Right kidney (tissue), 1 donor: ENCODE measurements around the gene PPFIA1.

Experiments used
- DNase-seq: peaks from one replicate; pipeline ENCODE4 v3.0.0-alpha.2; 2016

The PPFIA1 gene

DNA sequence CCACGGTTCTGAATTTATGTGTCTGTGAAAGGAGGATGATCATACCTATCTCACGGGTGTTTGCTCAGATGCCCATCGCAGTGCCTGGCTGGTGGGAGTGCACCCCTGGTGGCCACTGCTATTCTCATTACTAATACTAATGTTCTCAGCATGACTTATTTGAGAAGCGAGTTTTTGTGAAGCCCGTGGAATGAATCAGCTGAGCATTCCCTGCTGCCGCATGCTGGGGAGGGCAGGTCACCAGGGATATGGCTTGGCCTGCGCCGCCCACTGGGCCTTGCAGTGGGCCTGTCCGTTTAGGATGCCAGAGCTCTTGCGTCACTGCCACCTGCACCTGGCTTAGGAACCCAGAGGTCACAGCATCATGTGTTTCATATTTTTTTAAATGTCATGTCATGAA lies 144.7 kb downstream of the PPFIA1 start:
- no peak for DNase-seq

GRCh38 chr11:70415642-70416395 lies 145.3 kb downstream of the PPFIA1 start:
- DNase-seq, result no peak

DNA sequence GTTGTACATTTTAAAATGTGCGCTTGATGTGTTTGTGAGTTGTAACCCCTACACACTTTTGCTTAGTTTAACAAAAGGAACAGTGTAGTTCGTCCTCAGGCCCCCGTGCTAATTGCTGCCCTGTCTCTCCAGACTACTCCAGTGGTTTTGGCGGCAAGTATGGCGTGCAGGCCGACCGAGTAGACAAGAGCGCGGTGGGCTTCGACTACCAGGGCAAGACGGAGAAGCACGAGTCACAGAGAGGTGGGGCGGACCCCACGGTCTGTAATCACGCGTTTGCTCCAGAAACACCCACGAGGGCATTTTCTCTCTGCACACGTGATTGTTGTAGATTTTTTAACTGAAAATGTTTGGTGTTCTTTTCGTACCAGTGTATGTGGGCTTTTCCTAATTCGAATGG lies 146.4 kb downstream of the PPFIA1 start:
- no peak for DNase-seq

DNA sequence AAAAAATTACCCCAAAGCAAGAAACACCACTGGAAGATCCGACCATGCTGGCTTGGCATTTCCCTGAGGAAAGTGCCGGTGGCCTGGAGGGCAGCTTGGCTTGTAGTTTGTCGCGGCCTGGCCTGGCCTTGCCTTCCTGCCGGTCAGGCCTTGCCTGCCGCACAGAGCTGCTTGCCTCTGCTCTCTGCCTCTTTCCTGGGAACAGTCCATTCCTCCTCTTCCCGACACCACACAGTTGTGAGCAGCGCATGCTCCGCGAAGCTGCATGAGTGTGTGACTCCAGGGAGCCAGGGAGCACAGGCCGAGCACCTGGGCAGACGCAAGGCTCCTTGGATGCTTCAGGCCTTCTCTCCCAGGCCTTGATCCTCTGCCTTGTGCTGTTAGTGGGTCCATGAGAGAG lies 147.6 kb downstream of the PPFIA1 start:
- DNase-seq, result no peak

DNA sequence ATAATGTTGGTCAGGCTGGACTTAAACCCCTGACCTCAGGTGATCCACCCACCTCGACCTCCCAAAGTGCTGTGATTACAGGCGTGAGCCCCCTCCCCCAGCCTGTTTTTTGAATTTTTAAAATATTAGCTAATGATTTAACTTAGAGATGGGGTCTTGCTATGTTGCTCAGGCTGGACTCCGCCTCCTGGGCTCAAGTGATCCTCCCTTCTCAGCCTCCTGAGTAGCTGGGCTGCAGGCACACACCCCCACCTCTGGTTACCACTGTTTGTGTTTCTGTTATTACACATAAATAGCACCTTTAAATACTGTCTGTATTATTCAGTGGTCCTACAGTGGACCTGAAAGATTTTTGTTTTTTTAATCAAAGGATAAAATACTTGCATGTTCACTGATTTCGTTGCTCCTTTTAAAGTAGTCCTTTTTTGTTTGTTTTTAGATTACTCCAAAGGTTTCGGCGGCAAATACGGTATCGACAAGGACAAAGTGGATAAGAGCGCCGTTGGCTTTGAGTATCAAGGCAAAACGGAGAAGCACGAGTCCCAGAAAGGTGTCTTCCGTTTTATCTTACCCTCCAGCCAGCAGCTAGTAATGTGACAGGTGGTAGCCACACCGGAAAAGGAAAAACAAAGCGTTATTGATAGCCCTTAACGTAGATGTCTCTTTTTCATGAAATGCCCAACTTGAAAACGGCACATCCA lies 149.0 kb downstream of the PPFIA1 start:
- no peak for DNase-seq

GRCh38 chr11:70420008-70420464 lies 149.5 kb downstream of the PPFIA1 start:
- DNase-seq, result no peak

GRCh38 chr11:70420496-70420895 lies 150.0 kb downstream of the PPFIA1 start:
- no peak for DNase-seq

DNA sequence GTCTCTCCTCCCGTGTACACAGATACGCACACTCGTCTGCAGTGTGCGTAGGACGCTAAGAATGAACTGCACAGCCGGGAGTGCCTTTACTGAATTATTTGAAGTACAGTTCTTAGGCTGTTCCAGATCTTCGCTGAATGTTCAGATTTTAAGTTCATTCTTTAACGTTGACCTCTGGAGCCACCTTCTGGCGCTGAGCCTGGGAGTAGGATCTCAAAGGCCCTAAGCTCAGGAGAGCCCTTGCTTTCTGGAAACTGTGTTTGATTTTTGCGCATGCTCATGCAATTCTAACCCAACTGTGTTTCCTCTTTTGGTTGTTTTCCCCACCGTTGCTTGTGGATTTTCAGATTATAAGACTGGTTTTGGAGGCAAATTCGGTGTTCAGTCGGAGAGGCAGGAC lies 150.6 kb downstream of the PPFIA1 start:
- no peak for DNase-seq

- no peak for DNase-seq
These were observed 152.4 kb downstream of the PPFIA1 start for GRCh38 chr11:70422692-70423522.

- DNase-seq, result no peak
These were observed 153.3 kb downstream of the PPFIA1 start for GRCh38 chr11:70423523-70424505.

GRCh38 chr11:70424765-70425344 lies 154.4 kb downstream of the PPFIA1 start:
- no peak for DNase-seq

DNA sequence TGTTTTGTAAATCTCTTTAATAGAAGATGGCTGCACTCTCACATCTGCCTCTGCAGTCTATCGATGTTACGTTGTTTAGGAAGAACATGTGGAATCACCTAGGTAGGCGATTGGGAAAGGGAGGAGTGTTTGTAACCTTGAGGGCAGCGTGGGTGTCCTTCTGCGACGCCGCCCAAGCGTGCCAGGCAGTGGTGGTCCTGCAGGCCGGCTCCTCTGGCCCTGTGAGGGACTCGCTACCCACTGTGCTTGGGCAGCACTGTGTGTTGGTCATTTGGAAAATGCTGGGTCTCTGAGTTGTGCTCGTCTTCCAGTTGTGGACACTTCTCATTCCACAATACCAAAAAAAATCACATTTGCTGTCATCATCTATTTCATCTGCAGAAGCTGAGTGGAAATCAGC lies 156.9 kb downstream of the PPFIA1 start:
- DNase-seq, result no peak

DNA sequence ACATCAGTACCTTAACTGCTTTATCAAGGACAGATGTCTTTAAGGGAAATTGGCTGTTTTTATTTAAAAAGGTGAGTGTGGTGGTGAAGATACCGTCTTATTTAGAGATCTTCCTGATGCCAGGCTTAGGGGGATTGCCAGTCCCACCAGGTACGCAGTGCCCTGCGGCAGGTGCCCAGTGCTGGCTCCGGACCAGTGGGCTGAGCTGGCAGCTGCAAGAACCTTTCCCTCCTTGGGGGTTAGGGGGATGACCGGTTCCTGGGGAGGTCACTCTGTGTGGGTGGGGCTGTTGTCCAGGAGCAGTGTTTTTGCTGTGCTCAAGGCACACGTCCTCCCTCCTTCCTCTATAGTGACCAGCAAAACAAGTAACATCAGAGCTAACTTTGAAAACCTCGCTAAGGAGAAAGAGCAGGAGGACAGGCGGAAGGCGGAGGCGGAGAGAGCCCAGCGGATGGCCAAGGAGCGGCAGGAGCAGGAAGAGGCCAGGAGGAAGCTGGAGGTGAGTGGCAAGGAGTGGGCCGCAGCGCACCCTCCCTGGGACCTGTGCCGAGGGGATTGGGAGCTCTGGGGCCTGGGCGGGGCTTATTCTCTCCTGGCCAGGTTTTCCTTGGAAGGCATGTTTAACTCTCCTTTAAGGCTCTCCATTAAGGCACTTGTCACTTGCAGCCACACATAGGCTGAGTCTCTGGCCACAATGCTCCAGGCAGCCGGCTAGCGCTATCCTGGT lies 158.4 kb downstream of the PPFIA1 start:
- DNase-seq, result no peak

DNA sequence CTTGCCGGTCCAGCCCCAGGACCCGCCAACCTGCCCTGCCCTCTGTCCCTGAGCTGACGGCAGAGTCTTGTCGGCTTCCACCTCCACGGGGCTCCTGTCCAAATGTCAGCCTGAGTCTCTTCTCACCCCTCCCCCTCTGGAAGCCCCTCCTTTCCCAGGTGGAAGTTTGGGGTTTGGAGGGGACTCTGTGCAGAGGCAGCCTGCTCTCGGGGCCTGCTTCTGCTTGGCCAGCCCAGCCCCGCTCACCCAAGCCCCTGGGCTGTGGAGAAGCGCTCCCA lies 158.9 kb downstream of the PPFIA1 start:
- no peak for DNase-seq

- DNase-seq, result no peak
These were observed 159.4 kb downstream of the PPFIA1 start for GRCh38 chr11:70429724-70430521.

DNA sequence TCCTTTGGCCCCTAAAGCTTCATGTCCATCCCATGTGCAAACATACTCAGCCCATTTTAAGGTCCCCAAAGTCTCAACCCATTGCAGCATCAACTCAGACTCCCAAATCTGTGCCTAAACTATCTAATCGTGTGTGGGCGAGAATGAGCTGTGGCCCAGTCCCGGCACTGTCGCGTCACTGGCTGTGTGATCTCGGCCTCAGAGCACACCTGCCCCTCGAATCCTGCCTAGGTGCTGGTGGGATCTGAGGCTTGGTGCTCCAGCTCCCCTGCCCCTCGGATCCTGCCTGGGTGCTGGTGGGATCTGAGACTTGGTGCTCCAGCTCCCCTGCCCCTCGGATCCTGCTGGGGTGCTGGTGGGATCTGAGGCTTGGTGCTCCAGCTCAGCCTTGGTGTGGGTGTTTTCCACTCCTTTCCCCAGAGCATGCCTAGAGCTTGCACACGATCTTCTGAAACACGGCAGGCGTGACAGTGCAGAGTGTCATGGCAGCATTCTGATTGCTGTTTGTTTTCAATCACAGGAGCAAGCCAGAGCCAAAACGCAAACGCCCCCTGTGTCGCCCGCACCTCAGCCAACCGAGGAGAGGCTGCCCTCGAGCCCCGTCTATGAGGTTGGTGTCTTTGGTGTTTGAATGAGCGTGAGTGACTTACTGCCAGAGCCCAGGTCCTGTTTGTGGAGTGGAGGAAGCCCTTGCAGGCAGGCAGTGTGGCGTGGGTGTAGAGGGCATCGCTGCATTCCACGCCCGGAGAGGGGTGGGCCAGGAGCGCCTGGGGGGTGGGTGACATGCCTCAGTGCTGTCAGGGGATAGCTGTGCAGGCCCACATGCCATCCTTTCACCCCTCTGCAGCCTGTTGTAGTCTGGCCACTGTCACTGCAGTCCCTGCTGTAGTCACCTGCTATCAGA lies 160.4 kb downstream of the PPFIA1 start:
- DNase-seq, result no peak

DNA sequence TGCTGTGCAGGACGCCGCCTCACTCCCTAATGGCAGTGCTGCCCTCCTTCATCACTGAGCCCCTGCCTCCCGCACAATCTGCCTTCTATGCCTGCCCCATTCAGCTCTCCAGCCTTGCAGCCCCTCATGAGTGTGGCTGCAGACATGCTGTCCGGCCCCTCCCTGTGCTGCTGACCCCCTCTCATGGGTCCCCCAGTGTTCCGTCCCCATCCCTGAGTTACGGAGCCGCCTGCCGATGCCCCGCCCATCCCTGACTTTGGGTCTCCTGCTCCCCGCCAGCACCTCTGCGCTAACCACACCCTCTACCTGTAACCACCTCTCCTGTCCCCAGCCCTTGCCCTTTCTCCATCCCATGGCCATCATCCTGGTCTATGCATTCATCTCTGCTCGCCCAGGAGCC lies 161.1 kb downstream of the PPFIA1 start:
- no peak for DNase-seq

GRCh38 chr11:70432065-70432464 lies 161.6 kb downstream of the PPFIA1 start:
- no peak for DNase-seq

GRCh38 chr11:70432580-70432979 lies 162.1 kb downstream of the PPFIA1 start:
- DNase-seq, result no peak
